RWPE2 (cell line): ENCODE measurements around the gene HKDC1.
"Not testable (repeated sequence)": the region's sequence is repeated elsewhere in the genome, so short reads cannot be mapped to it uniquely, and the experiment has no call there.

Experiments
- ATAC-seq: fragments of 200-7000 bp; cut with Tn5 transposase; 3 replicates; pipeline ENCODE4 v1.9.1; 2021; ENCODE audit warnings: low read depth
- DNase-seq: peaks from one replicate; pipeline ENCODE4 v3.0.0-alpha.2; 2020; ENCODE audit warnings: low spot score
- H3K27ac ChIP-seq: fragments of 450-650 bp; 2 replicates; pipeline ENCODE4 v1.5.1; 2017; ENCODE audit warnings: mild to moderate bottlenecking; ENCODE audit not compliant: poor library complexity, severe bottlenecking
- H3K27me3 ChIP-seq: fragments of 250-450 bp; sonication (Bioruptor Pico); 2 replicates; pipeline ENCODE4 v1.5.1; 2021; ENCODE audit warnings: mild to moderate bottlenecking, moderate library complexity; ENCODE audit not compliant: insufficient read depth, poor library complexity, severe bottlenecking
- H3K36me3 ChIP-seq: fragments of 250-450 bp; sonication (Bioruptor Pico); 2 replicates; pipeline ENCODE4 v1.5.1; 2020; ENCODE audit warnings: low read depth, mild to moderate bottlenecking, moderate library complexity
- H3K4me1 ChIP-seq: fragments of 250-450 bp; sonication (Bioruptor Pico); 2 replicates; pipeline ENCODE4 v1.5.1; 2021; ENCODE audit warnings: mild to moderate bottlenecking, moderate library complexity; ENCODE audit not compliant: insufficient read depth, poor library complexity, severe bottlenecking
- H3K4me3 ChIP-seq: fragments of 250-450 bp; sonication (Bioruptor Pico); 2 replicates; pipeline ENCODE4 v1.5.1; 2021; ENCODE audit warnings: mild to moderate bottlenecking, moderate library complexity; ENCODE audit not compliant: severe bottlenecking
- H3K9me3 ChIP-seq: fragments of 250-450 bp; sonication (Bioruptor Pico); 2 replicates; pipeline ENCODE4 v1.5.1; 2021; ENCODE audit warnings: mild to moderate bottlenecking, moderate library complexity; ENCODE audit not compliant: severe bottlenecking
- TF ChIP-seq, protein P1 (sequence below): fragments of 450-650 bp; IDR thresholded peaks from one replicate; pipeline ENCODE4 v1.5.1; 2017; ENCODE audit warnings: mild to moderate bottlenecking, moderate library complexity; ENCODE audit not compliant: poor library complexity, severe bottlenecking

HKDC1 gene

DNA sequence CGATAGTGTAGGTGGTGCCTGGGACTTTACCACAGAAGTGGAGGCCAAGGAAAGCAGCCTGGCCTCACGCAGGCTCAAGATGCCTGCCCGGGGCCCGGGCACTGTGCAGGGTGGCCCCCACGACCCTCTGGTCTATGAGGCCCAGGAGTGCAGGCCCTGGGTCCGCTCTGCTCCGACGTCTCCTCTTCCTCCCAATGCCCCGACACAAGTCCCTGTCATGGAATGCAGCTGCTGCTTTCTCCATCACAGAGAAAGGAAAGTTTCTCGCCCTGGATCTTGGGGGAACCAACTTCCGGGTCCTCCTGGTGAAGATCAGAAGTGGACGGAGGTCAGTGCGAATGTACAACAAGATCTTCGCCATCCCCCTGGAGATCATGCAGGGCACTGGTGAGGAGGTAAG lies 29.9 kb downstream of the HKDC1 start:
- no peak for ATAC-seq
- H3K36me3 ChIP-seq = no peaks in the 10 kb centered on the region
- H3K4me3 ChIP-seq = no peak overlapping the region
- no peaks in the 10 kb centered on the region for H3K9me3 ChIP-seq
- H3K27ac ChIP-seq = no peak overlapping the region
- no peaks in the 10 kb centered on the region for H3K27me3 ChIP-seq
- TF ChIP-seq, protein P1, sequence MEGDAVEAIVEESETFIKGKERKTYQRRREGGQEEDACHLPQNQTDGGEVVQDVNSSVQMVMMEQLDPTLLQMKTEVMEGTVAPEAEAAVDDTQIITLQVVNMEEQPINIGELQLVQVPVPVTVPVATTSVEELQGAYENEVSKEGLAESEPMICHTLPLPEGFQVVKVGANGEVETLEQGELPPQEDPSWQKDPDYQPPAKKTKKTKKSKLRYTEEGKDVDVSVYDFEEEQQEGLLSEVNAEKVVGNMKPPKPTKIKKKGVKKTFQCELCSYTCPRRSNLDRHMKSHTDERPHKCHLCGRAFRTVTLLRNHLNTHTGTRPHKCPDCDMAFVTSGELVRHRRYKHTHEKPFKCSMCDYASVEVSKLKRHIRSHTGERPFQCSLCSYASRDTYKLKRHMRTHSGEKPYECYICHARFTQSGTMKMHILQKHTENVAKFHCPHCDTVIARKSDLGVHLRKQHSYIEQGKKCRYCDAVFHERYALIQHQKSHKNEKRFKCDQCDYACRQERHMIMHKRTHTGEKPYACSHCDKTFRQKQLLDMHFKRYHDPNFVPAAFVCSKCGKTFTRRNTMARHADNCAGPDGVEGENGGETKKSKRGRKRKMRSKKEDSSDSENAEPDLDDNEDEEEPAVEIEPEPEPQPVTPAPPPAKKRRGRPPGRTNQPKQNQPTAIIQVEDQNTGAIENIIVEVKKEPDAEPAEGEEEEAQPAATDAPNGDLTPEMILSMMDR = no peak
- no peak for DNase-seq
- no peaks in the 10 kb centered on the region for H3K4me1 ChIP-seq

DNA sequence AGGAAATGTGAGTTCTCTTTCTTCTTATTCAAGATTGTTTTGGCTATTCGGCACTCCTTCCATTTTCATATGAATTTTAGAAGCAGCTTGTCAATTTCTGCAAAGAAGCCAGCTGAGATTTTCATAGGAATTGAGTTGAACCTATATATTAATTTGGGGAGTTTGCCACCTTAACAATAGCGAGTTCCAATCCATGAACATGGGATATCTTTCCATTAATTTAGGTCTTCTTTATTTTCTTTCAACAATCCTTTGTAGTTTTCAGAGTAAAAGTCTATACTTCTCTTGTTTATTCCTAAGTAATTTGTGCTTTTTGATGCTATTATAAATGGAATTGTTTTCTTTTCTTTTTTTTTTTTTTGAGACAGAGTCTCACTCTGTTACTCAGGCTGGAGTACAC lies 31.3 kb downstream of the HKDC1 start:
- not testable (repeated sequence) for H3K9me3 ChIP-seq, H3K36me3 ChIP-seq, ATAC-seq, H3K4me3 ChIP-seq, DNase-seq, H3K27ac ChIP-seq, H3K4me1 ChIP-seq, H3K27me3 ChIP-seq

GRCh38 chr10:69253171-69253570 lies 33.0 kb downstream of the HKDC1 start:
- Histone ChIP-seq H3K36me3 (no peaks in the 10 kb centered on the region), H3K27ac (no peak overlapping the region), H3K27me3 (no peaks in the 10 kb centered on the region), H3K9me3 (no peaks in the 10 kb centered on the region), H3K4me1 (no peaks in the 10 kb centered on the region), H3K4me3 (no peak overlapping the region)
- ATAC-seq = no peak
- TF ChIP-seq, protein P1 = no peak
- no peak for DNase-seq

- Histone ChIP-seq H3K9me3 (no peaks in the 10 kb centered on the region), H3K4me3 (no peak overlapping the region), H3K27ac (no peak overlapping the region), H3K4me1 (no peaks in the 10 kb centered on the region), H3K36me3 (no peaks in the 10 kb centered on the region), H3K27me3 (no peaks in the 10 kb centered on the region)
- ATAC-seq (no peak), DNase-seq (no peak)
- TF ChIP-seq, protein P1 = no peak
These were observed 34.7 kb downstream of the HKDC1 start for GRCh38 chr10:69254877-69255276.

GRCh38 chr10:69259547-69260243 lies 39.6 kb downstream of the HKDC1 start:
- ATAC-seq = no peak
- TF ChIP-seq, protein P1 = no peak
- Histone ChIP-seq H3K27me3 (no peaks in the 10 kb centered on the region), H3K4me3 (no peak overlapping the region), H3K36me3 (no peaks in the 10 kb centered on the region), H3K9me3 (no peaks in the 10 kb centered on the region), H3K4me1 (no peaks in the 10 kb centered on the region), H3K27ac (no peak overlapping the region)
- no peak for DNase-seq
